Fibroblast of mammary gland (primary cell): Measurements from ENCODE around the gene PLD1.
A peak's percentile ranks its signal among the peaks of the same experiment; 100 is the strongest.
"Not testable (repeated sequence)": the region's sequence is repeated elsewhere in the genome, so short reads cannot be mapped to it uniquely, and the experiment has no call there.

Source experiments
- DNase-seq: peaks from one replicate; pipeline ENCODE4 v3.0.0-alpha.2; 2010; ENCODE audit warnings: low read depth
- H3K4me3 ChIP-seq: 2 replicates; pipeline ENCODE4 v1.5.1; 2011; ENCODE audit warnings: low read depth, mild to moderate bottlenecking, low read length, moderate library complexity; ENCODE audit not compliant: control insufficient read depth
- TF ChIP-seq, protein P1 (sequence below): conservative IDR thresholded peaks from 2 replicates; pipeline ENCODE4 v1.5.1; 2011; ENCODE audit warnings: low read depth, low read length, inconsistent platforms; ENCODE audit not compliant: control insufficient read depth, insufficient read depth

PLD1 gene, protein sequence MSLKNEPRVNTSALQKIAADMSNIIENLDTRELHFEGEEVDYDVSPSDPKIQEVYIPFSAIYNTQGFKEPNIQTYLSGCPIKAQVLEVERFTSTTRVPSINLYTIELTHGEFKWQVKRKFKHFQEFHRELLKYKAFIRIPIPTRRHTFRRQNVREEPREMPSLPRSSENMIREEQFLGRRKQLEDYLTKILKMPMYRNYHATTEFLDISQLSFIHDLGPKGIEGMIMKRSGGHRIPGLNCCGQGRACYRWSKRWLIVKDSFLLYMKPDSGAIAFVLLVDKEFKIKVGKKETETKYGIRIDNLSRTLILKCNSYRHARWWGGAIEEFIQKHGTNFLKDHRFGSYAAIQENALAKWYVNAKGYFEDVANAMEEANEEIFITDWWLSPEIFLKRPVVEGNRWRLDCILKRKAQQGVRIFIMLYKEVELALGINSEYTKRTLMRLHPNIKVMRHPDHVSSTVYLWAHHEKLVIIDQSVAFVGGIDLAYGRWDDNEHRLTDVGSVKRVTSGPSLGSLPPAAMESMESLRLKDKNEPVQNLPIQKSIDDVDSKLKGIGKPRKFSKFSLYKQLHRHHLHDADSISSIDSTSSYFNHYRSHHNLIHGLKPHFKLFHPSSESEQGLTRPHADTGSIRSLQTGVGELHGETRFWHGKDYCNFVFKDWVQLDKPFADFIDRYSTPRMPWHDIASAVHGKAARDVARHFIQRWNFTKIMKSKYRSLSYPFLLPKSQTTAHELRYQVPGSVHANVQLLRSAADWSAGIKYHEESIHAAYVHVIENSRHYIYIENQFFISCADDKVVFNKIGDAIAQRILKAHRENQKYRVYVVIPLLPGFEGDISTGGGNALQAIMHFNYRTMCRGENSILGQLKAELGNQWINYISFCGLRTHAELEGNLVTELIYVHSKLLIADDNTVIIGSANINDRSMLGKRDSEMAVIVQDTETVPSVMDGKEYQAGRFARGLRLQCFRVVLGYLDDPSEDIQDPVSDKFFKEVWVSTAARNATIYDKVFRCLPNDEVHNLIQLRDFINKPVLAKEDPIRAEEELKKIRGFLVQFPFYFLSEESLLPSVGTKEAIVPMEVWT

DNA sequence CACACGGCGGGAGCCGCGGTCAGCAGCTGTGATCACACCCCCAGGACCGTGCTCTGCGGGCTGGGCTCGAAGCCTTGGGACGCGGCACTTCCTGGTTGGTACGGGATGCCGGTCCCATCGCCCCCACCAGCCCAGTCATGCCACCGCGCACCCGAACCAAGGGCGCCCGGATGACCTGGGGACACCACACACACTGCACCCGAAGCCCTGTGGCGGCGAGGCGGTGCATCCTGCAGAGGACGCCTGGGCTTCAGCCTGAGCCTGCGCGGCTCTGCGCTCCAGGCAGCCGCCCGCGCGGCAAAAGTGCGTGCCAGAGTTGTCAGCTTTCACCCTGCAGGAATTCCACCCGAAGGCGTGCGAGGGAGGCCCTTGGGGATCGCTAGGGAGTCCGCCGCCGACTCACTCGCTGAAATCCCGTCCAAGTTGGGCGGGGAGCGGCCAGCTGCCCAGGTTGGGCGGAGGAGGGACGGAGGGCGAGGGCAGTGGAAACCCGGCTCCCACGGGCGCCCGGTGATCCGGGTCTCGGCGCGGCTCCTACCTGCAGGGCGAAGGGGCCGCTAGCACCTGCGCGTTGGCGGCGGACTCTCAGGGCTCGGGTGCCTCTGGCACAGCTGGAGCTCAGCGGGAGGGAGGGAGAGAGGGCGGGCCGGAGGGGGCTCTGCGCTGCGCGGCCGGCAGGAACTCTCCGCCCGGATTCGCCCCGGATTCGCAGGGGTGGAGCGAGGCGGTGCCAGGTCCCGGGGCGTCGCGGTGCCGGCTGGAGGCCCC lies at the start of gene PLD1:
PLD1 (minus strand) TSS at position 623 of the 768 bp plus-strand sequence. CDS start 72,432 bp downstream, outside the sequence.
- peak within 1 kb of the TSS; percentile 62 for H3K4me3 ChIP-seq
- TF ChIP-seq, protein P1, sequence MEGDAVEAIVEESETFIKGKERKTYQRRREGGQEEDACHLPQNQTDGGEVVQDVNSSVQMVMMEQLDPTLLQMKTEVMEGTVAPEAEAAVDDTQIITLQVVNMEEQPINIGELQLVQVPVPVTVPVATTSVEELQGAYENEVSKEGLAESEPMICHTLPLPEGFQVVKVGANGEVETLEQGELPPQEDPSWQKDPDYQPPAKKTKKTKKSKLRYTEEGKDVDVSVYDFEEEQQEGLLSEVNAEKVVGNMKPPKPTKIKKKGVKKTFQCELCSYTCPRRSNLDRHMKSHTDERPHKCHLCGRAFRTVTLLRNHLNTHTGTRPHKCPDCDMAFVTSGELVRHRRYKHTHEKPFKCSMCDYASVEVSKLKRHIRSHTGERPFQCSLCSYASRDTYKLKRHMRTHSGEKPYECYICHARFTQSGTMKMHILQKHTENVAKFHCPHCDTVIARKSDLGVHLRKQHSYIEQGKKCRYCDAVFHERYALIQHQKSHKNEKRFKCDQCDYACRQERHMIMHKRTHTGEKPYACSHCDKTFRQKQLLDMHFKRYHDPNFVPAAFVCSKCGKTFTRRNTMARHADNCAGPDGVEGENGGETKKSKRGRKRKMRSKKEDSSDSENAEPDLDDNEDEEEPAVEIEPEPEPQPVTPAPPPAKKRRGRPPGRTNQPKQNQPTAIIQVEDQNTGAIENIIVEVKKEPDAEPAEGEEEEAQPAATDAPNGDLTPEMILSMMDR: no peak
- peak; percentile 94 for DNase-seq

GRCh38 chr3:171858770-171859169 lies 48.5 kb upstream of the PLD1 start:
- H3K4me3 ChIP-seq, DNase-seq: not testable (repeated sequence)

- TF ChIP-seq, protein P1: no peak
- no peak for DNase-seq
- H3K4me3 ChIP-seq: no peak overlapping the region
These were observed 44.5 kb upstream of the PLD1 start for GRCh38 chr3:171854649-171855305.

DNA sequence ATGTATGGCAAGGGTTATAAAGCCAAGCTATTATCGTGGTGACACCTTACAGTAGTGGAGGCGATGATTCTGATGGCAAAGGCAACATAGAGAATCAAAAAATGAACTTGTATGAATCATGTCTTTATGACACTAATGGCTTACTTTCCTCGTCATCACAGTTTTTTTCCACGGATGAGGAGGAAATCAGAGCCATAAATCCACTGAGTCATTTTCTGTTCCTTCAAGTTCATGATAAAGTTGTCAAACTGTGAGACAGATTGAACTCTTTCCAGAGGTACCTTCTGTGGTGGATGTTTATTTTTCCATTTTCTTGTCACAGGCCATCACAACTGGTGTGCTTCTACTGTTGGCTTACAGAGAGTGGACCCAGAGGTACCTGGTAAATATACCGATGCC lies 41.4 kb upstream of the PLD1 start:
- H3K4me3 ChIP-seq: no peak overlapping the region
- DNase-seq: peak; percentile 68
- TF ChIP-seq, protein P1: no peak

DNA sequence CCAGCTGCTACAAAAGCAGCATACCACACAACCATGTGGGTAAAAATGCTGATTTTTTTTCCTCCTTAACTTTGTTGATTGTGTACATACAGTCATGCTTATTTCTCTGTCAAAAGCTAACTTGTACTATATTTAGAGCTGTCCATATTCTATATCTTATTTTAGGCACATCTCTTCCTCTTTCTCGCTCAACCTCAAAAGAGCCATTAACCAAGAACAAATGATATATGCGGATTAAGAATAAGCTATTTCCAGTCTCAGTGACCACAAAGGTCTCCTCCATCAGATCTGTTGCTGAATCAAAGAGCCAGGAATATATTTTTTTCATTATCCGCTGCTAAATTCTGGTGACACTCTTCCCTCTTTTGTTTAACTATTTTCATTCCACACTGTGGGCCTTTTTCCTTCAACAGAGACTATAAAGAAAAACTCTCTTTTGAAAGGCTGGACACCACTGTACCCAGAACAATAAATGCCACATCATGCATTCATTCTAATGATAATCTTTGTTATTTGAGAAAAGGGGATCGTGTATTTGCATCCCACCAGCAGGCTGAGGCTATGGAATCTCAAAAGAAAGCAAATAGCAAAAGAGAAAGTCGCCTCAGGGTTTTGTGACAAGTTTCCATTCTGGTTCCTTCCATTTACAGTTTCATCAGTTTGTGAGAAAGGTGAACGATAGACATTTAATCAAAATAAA lies 40.8 kb upstream of the PLD1 start:
- DNase-seq: no peak
- TF ChIP-seq, protein P1: no peak
- H3K4me3 ChIP-seq: no peak overlapping the region

GRCh38 chr3:171850320-171850959 lies 40.2 kb upstream of the PLD1 start:
- DNase-seq: no peak
- TF ChIP-seq, protein P1: no peak
- H3K4me3 ChIP-seq: no peak overlapping the region
